Stimulated activated CD4-positive, alpha-beta T cell treated with anti-CD3 and anti-CD28 coated beads, Interleukin-15, amount 100 ng/mL, for 1 hour (primary cell): ENCODE results near the gene MR1.
"Not testable (repeated sequence)": the region's sequence is repeated elsewhere in the genome, so short reads cannot be mapped to it uniquely, and the experiment has no call there.

Source experiments
- DNase-seq, 2 donors: peaks; one replicate each; pipeline ENCODE4 v3.0.0-alpha.2; 2020; ENCODE audit warnings: low read depth in 1 of 2, low spot score in 1 of 2

The MR1 gene

DNA sequence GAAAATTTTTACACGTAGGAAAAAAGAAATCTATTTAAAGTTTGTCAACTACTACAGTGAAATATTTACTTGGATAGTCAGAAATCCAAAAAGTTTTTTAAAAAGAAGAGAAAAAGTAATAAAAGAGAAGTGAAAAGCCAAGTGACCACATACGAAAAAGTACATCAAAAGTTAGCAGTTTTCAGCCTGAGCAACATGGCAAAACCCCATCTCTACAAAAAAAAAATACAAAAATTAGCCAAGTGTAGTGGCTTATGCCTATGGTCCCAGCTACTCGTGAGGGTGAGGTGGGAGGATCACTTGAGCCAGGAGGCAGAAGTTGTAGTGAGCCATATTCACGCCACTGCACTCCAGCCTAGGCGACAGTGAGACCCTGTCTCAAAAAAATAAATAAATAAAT lies 5.2 kb upstream of the MR1 start:
- DNase-seq, result no peak

DNA sequence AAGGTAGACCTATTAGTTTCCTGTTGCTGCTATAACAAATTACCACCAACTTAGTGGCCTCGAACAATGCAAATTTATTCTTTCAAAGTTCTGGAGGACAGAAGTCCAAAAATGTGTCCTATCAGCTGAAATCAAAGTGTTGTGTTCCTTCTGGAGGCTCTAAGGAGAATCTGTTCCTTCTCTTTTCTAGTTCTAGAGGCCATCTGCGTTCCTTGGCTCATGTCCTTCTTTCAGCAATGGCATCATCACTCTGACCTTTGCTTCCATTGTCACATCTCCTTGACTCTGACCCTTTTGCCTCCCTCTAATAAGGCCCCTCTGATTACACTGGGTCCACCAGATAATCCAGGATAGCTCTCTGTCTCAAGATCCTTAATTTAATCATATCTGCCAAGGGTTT lies 1.2 kb upstream of the MR1 start:
- no peak for DNase-seq

DNA sequence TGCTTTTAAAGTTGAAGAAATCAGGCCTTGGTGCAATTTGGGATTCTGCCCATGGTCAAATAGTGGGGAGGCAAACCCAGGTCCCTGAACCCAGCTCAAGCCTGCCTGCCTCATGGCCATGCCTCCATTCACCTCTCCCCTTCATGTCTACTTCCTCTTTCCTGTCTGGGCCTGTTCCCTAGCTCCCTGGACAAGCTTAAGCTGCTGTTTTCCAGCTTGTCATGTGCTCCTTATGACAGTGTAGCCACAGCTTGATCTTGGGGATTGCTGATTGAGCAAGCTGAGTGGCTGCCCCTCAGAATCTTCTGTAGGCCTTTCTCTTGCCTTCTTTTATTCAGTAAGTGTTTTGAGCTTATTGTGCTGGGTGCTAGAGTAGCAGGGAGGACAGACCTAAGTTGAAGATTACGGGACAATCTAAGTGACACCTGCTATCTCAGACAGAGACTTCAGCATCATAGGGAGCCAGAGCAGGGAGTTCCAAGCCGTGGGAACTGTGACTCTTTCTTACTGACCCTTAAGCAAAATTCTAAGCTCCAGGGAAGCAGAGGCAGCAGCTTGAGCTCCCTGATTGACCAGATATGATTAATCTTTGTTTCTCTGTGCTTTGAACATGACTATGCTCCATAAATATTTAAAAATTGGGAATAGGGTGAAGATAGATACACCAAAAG lies 520 bp upstream of the MR1 start:
- DNase-seq, result no peak

DNA sequence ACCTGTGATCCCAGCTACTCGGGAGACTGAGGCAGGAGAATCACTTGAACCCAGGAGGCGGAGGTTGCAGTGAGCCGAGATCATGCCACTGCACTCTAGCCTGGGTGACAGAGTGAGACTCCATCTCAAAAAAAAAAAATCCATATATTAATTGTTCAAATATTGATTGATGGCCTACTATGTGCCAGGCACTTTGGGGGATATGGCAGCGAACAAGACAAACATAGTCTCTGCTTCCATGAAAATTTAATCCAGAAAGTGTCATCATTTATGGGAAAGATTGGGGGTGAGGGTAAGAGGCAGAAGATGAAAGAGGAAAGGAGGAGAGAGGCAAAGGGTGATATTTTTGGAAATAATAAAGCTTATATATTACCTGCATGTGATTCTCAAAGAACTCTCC lies 1.4 kb downstream of the MR1 start:
- DNase-seq, result not testable (repeated sequence)

DNA sequence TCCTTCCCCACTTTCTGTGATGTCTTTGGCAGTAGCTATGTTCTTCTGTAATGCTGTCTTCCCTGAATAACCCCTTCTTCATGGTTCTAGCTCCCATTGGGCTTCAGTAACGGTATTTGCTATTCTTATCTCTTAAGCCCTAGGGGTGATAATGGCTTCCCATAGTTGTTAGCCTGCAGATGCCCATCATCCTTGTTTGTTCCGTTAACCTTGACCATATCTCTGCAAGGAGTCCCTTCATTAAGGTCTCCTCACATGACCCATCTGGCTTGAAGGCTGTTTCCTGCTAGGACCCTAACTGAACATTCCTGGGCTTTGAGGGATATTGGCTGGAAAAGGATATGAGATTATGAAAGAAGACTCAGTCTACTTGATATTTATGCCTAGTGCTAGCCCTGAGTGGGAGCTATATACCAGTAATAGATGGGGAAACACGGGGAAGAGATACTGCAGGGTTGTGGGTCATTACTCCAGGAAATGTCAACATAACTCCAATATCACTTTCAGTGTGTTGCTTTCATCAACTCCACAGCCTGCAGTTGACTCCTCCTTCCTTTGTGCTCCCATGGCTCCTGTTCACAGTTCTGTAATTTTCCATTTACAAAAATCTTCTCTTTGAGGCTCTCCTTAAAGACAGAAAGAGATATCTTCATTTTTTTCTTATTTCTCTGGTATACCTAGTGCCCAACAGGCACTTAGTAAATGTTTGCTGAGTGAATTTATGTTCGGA lies 2.5 kb downstream of the MR1 start:
- DNase-seq, result no peak

DNA sequence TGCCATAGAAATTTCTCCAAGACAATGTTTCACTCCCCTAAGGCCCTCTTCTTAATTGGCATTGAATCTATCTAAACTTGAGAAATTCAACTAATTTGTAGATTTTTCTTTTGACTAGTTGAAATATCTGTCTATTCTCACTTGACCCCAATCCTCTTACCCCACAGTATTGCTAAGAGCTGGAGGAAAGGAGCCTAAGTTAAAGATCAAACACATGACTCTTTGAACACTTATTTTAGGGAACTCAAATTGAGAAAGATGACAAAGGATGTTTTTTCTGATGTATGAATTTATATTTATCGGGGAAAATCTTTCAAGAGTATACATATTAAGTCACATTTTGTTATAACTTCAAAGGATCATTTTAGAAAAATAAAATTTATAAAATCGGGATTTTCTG lies 3.6 kb downstream of the MR1 start:
- DNase-seq, result no peak

DNA sequence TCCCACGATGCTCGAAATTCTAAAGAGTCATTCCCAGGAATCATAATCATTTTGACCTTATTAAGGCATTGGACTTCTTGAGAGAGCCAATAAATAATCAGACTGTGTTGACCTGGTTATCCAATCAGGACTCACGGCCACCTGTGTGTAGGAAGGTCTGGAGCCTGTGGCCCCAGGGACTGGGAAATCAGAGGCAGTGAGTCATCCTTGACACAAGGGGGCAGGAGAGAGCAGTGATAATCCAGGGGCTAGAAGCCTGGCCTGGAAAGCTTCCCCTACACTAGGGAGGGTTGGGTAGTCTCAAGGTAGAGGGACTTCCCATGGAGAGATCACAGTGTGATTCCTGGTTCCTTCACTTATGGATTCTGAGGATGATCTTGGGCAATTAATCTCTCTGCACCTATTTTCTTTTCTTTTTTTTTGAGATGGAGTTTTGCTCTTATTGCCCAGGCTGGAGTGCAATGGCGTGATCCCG lies 4.7 kb downstream of the MR1 start:
- peak in 1 of 2 donors; percentile 29 for DNase-seq

DNA sequence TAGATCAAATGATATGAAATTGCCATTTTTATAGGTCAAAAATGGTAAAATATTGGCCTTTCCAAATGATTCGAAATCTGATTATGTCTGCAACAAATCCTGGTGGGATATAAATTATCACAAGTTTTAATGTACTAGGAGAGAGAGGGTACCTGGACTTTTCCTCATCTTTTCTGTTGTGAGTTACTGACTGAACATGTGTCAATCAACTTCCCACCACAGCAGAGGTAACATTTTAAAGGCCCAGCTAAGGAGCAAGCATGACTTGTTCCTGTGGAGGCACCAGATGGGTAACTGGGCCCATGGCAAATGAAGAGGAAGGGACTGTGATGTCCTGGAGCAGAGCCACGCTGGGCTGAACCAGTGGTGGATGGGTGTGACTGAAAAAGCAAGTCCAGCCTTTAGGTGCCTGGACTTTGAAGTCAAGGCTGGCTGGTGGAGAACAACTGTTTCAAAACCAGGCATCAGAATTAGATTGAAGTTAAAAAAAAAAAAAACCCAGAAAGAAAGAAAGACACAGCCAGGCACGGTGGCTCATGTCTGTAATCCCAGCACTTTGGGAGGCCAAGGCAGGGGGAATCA lies 6.6 kb downstream of the MR1 start:
- no peak for DNase-seq

DNA sequence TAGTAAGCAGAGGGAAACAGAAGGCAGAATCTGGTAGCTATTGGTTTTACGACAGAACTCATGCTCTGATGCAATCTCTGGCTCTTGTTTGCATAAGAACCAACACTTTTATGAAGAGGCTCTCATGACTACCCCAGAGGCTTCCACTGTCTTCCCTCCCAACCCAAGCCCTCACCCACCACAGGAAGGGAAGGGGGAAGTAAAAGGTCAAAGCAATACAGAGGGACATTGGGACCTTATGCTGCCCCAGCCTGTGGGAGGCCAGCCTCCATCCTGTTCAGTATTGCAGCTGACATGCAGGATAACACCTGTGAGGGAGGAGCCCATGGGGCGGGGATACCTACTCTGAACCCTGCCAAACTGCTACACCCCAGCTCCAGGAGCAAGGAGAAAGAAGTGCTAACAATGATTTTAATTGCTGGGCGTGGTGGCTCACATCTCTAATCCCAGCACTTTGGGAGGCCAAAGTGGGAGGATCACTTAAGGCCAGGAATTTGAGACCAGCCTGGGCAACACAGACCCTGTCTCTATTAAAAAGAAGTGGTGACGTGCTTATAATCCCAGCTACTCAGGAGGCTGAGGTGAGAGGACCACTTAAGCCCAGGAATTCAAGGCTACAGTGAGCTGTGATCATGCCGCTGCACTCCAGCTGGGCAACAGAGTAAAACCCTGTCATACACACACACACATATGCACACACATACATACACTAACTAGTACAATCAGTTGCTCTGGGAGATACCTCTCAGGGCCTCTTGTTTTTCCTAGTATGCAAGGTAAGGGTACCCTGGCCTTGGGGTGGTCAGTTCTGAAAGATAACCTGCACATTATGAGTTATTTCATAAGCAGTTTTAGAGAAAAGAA lies 9.5 kb downstream of the MR1 start:
- no peak for DNase-seq

DNA sequence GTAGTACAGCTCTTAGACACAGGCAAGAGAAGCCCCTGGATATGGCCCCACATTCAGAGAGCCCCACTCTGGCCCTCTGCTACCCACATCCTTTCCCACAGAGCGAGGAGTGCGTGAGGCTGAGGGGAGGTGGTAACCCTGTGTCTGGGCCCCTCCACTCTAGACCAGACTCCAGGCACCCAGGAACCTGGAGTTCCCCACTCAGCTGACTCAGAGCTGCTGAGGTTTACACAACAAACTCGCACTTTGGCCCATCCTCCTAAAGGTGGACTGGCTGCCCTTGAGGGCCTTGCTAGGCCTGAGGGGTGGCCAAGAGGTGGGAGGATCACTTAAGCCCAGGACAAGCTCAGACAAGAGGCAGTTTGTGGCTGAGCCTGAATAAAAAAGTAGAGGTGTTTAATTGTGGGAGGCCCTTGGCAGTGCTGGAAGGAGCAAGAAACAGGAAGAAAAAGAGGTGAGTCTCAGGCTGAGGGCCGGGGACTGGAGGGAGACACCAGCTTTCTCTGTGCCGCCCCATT lies 10.7 kb downstream of the MR1 start:
- no peak for DNase-seq

DNA sequence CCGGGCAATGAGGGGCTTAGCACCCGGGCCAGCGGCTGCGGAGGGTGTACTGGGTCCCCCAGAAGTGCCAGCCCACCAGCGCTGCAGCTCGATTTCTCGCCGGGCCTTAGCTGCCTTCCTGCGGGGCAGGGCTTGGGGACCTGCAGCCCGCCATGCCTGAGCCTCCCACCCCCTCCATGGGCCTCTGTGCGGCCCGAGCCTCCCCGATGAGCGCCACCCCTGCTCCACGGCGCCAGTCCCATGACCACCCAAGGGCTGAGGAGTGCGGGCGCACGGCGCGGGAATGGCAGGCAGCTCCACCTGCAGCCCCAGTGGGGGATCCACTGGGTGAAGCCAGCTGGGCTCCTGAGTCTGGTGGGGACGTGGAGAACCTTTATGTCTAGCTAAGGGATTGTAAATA lies 12.2 kb downstream of the MR1 start:
- not testable (repeated sequence) for DNase-seq

DNA sequence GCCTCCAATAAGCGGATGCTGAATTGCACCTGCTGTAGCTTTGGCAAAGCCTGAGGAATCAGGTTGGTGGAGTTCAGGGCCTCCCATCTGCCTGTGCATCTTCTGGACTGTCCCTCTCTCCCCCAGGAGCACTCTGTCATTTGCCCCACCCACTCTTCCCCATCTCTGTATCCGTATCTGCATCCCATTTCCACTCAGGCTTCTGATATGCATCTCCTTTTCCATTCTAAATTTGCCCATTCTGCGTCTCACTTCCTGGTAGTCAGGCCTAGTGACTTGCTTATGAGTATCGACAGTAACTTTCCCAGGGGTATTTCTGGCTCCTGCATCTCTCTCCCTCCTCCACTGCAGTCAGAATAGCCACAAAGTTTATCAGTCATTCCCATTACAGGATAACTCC lies 15.6 kb downstream of the MR1 start:
- DNase-seq, result no peak

DNA sequence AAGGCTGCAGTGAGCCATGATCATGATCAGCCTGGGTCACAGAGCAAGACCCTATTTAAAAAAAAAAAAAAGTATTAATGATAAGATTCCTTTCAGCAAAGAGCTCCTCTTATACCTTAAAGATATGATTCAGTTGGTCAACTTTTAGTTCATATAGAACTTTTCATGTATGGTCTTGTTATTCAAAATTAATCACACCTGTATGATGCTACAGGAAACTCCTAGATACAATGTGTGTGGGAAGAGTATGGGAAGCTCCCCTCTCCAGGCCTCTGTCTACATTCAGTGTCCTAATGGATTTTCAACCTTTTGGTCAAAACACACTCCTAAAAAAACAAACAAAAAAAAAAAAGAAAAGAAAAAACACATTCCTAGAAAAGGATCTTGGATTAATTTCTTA lies 17.1 kb downstream of the MR1 start:
- DNase-seq, result no peak

DNA sequence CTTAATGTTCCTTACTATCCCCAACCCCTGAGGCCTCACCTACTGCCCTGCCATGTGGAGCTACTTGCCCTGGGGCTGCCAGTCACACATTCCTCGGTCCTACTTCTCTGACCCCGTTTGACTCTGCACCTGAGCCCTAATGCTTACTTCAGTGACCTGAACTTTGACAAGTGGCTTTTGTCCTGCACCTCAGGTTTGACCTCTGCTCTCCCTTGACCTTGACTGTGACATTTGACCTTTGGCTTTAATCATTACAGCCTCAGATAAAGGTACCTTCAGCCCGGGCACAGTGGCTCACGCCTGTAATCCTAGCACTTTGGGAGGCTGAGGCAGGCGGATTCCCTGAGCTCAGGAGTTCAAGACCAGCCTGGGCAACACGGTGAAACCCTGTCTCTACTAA lies 22.8 kb downstream of the MR1 start:
- no peak for DNase-seq

DNA sequence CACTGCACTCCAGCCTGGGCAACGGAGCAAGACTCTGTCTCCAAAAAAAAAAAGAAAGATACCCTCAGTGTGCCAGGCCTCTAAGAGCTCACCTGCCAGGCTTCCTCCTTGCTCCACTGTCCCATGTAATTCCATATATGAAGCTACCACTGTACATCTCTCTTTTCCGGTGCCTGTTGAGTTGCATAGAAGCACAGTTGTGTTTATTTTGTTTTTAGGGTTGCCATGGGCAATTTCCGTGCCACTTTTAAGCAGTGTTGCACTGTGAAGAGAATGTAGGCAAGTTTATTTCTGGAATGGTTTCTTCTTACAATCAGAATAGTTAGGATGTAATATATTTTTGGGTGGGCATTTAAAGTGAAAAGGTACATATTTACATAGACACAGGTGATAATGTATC lies 23.3 kb downstream of the MR1 start:
- no peak for DNase-seq

DNA sequence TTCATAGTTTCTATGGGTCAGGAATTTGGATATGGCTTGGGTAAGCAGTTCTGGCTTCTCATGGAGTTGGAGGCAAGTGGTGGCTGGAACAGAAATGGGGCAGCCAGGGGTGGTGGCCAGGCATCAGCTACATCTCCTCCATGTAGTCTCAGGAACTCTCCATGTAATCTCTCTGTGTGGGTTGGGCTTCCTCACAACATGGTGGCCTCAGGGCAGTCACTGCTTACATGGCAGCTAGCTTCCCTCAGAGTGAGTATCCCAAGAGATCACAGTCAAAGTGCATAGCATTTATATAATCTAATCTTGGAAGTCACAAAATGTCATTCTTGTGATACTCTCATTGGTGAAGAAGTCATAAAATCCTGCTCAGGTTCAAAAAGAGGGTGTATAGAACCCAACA lies 25.7 kb downstream of the MR1 start:
- no peak for DNase-seq

DNA sequence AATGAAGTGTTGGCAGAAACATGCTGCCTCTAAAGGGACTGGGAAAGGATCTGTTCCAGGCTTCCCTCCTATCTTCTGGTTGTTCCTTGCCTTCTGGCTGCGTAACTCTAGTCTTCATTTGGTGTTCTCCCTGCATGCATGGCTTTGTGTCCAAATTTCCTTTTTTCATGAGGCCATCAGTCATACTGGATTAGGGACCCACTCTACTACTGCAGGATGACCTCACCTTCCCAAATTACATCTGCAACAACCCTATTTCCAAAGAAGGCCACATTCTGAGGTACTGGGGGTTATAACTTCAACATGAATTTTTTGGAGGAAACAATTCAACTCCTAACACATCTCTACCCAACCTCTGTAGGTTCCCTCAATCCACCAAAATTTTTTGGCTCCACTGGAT lies 26.3 kb downstream of the MR1 start:
- DNase-seq, result no peak

DNA sequence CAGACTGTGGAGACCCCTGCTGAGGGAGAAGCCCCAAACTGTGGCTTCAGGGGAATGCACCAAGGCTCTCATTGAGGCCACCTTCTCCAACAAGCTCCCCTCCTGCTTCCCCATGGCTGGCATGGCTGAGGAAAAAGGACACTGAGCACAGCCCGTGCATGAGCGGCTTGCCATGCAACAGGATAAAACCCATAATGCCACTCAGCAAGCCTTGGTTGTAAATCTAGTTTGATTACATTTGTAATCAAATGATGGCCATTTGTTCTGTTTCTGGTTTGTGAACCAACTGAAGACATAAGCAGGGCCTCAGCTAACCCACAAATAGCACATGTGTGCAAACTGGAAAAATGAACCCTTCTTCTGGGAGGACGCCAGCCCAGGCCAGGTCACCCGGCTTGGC lies 27.2 kb downstream of the MR1 start:
- not testable (repeated sequence) for DNase-seq

DNA sequence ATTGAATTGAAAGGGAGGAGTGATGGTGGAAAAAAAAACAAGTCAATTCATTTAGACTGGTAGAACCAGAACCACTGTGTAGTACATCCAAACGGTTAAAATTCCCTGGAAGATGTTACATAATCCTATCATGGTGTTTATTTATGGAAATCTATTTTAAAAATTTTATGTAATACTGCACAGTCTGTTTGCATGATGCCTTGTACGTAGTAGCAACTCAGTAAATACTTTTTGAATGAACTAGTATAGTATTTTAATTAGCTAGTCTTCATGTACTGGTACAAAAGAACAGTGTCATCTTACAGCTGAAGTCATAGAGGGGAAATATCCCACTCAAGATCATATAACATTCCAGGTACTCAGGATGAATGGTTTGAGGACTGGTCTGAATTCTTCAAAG lies 27.7 kb downstream of the MR1 start:
- DNase-seq, result no peak

DNA sequence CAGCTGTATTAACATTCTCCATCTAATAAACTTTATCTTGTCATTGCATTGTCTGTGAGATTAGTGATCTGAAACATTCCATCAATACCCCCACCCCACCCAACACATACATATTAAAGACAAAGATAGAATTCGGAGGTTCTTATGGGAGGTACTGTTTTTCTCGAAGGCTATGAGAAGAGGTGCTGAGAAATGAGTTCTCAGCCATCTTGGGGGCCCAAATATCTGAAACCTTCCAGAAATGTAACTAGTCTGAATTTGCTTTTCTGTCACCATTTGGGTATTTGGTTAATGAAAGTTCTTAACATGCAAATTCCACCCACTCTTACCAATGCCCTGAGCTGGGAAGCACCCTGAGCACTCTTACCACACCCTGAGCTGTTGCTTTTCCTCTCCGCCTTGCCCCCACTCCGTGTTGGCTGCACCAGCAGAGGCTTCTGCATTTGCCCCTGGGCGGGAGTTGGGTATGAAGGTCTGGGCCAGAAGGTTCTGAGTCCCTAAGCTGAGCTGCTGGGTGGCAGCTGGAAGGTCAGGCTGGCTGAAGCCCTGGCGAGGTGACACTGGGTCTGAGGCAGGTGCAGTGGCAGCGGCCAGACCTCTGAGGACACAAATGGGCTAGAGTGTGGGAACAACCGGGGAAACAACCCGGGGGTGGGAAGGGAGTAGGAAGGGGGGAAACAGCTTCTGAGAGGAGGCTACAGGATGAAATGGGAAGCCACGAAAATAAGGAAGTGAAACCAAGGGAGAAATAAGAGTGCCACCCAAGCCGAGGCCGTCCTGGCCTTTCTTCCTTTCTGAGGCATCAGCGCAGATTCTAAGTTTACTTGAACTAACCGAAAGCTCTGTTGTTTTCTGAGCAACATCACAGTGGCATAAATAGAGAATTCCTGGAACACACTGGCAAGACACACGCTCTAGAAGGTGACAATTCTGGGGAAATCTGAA lies 28.4 kb downstream of the MR1 start:
- DNase-seq, result no peak
